PC-9 (cell line): Measurements from ENCODE around the gene P4HB. TPM values are rescaled to one million over a fixed set of nuclear protein-coding genes. Genes with fewer than 3 reads are reported as not detected.
A peak's percentile ranks its signal among the peaks of the same experiment; 100 is the strongest.

ENCODE experiments used
- BruUV-seq: library from RNA; stranded (reverse); fragments of 400-500 nt; replicated peaks from 2 replicates; lab custom pipeline; 2021; lab: Mats Ljungman, UMichigan
- CTCF ChIA-PET: fragments of 300-600 bp; sonication (Branson Sonifier 250); formaldehyde crosslinking; loops from one replicate; lab custom pipeline; 2022; ENCODE audit warnings: antibody characterized with exemption; lab: Charles Lee
- POLR2A ChIA-PET: fragments of 300-600 bp; sonication (Branson Sonifier 250); formaldehyde crosslinking; loops from one replicate; lab custom pipeline; 2022; ENCODE audit warnings: antibody characterized with exemption; ENCODE audit not compliant: unreplicated experiment; lab: Charles Lee
- DNase-seq, 2 experiments: peaks; one replicate each; pipeline versions ENCODE4 v3.0.0 to v3.0.0-alpha.2; 2015 to 2022; ENCODE audit warnings: mixed read lengths in 1 of 2
- H2AFZ ChIP-seq: fragments of 200-600 bp; sonication (generic); 2 replicates; pipeline ENCODE4 v1.8.1; 2017; ENCODE audit warnings: antibody characterized with exemption
- H3F3A ChIP-seq: fragments of 200-600 bp; sonication (generic); 2 replicates; pipeline ENCODE4 v1.8.1; 2017; ENCODE audit warnings: antibody characterized with exemption, mild to moderate bottlenecking, low read depth; ENCODE audit not compliant: insufficient read depth
- H3K27ac ChIP-seq: fragments of 200-600 bp; sonication (generic); 2 replicates; pipeline ENCODE4 v1.6.1; 2016; ENCODE audit warnings: mixed run types
- H3K27me3 ChIP-seq: fragments of 200-600 bp; sonication (generic); 2 replicates; pipeline ENCODE4 v1.6.1; 2016; ENCODE audit warnings: low read depth, mixed run types; ENCODE audit not compliant: insufficient read depth
- H3K36me3 ChIP-seq: fragments of 200-600 bp; sonication (generic); 2 replicates; pipeline ENCODE4 v1.6.1; 2016; ENCODE audit warnings: low read depth, mixed run types
- H3K4me1 ChIP-seq: fragments of 200-600 bp; sonication (generic); replicated peaks from 2 replicates; pipeline ENCODE4 v1.6.1; 2016; ENCODE audit warnings: mixed run types; ENCODE audit not compliant: insufficient read depth
- H3K4me2 ChIP-seq: fragments of 200-600 bp; sonication (generic); 2 replicates; pipeline ENCODE4 v1.6.1; 2017; ENCODE audit warnings: mixed run types
- H3K4me3 ChIP-seq: fragments of 200-600 bp; sonication (generic); 2 replicates; pipeline ENCODE4 v1.6.1; 2016; ENCODE audit warnings: mixed run types
- H3K79me2 ChIP-seq: fragments of 200-600 bp; sonication (generic); 2 replicates; pipeline ENCODE4 v1.6.1; 2017; ENCODE audit warnings: low read depth, mixed run types
- H3K9me2 ChIP-seq: fragments of 200-600 bp; sonication (generic); 2 replicates; pipeline ENCODE4 v1.8.1; 2017; ENCODE audit warnings: mild to moderate bottlenecking; ENCODE audit not compliant: insufficient read depth
- H3K9me3 ChIP-seq: fragments of 200-600 bp; sonication (generic); 2 replicates; pipeline ENCODE4 v1.8.1; 2016; ENCODE audit warnings: low read depth; ENCODE audit not compliant: insufficient read depth
- H4K20me1 ChIP-seq: fragments of 200-600 bp; sonication (generic); 2 replicates; pipeline ENCODE4 v1.8.1; 2017; ENCODE audit not compliant: insufficient read depth
- EZH2 ChIP-seq: fragments of 200-600 bp; sonication (generic); IDR thresholded peaks from 2 replicates; pipeline ENCODE4 v1.8.0; 2017; ENCODE audit warnings: antibody characterized with exemption, low read depth
- intact Hi-C: fragments of 100-400 bp; cut with micrococcal nuclease; formaldehyde crosslinking; loops from one replicate; pipeline ENCODE4 v1.10.0; 2022; ENCODE audit not compliant: unreplicated experiment
- total RNA-seq: library from RNA; stranded (reverse); gene quantifications from 2 replicates; pipeline ENCODE4 v1.2.3, GENCODE V29; 2021
- TF ChIP-seq, protein P1 (sequence below): fragments of 200-600 bp; sonication (generic); conservative IDR thresholded peaks from 2 replicates; pipeline ENCODE4 v1.6.1; 2017; ENCODE audit warnings: mixed run types, antibody characterized with exemption, mild to moderate bottlenecking, moderate library complexity

Gene P4HB
- total RNA-seq, 1 experiment from 2014 or later, result 636 TPM

GRCh38 chr17:81895400-81895799 is 35.1 kb upstream of the P4HB start:
- no TSS peak for BruUV-seq
- TF ChIP-seq EZH2, result no peak
- Histone ChIP-seq H3K79me2 (peaks cover 22% of the 10 kb centered on the region), H3K4me1 (peaks cover 30% of the 10 kb centered on the region), H3K9me3 (no peaks in the 10 kb centered on the region), H3K27ac (no peak overlapping the region), H3K4me3 (no peak overlapping the region), H3F3A (peaks cover 39% of the 10 kb centered on the region), H3K27me3 (no peaks in the 10 kb centered on the region), H3K9me2 (no peaks in the 10 kb centered on the region), H3K4me2 (no peak overlapping the region), H4K20me1 (no peaks in the 10 kb centered on the region), H3K36me3 (no peaks in the 10 kb centered on the region), H2AFZ (no peak overlapping the region)
- CTCF ChIA-PET, result no interaction called here
- intact Hi-C loops, result loop anchor here (10.0 kb wide), 1 partner anchor 209 kb away; no protein-coding TSS in a partner anchor
- POLR2A ChIA-PET, result no interaction called here
- DNase-seq, result no peak

GRCh38 chr17:81891303-81891552 is 30.9 kb upstream of the P4HB start:
- ChIA-PET CTCF (no interaction called here), POLR2A (no interaction called here)
- DNase-seq, result no peak
- Histone ChIP-seq H4K20me1 (no peaks in the 10 kb centered on the region; the same call in 1 of the 2 replicates), H3K4me1 (peaks cover 17% of the 10 kb centered on the region), H3K4me2 (no peak overlapping the region), H3K79me2 (peaks cover 42% of the 10 kb centered on the region), H3K27me3 (no peaks in the 10 kb centered on the region), H3K9me3 (no peaks in the 10 kb centered on the region), H3F3A (peaks cover 31% of the 10 kb centered on the region), H3K9me2 (no peaks in the 10 kb centered on the region), H3K27ac (no peak overlapping the region), H3K36me3 (no peaks in the 10 kb centered on the region), H3K4me3 (peak overlapping the region; percentile 66; the same call in 1 of the 2 replicates), H2AFZ (no peak overlapping the region)
- no TSS peak for BruUV-seq
- intact Hi-C loops, result loop anchor here (10.0 kb wide), 1 partner anchor 214 kb away; no protein-coding TSS in a partner anchor
- TF ChIP-seq, protein P1, sequence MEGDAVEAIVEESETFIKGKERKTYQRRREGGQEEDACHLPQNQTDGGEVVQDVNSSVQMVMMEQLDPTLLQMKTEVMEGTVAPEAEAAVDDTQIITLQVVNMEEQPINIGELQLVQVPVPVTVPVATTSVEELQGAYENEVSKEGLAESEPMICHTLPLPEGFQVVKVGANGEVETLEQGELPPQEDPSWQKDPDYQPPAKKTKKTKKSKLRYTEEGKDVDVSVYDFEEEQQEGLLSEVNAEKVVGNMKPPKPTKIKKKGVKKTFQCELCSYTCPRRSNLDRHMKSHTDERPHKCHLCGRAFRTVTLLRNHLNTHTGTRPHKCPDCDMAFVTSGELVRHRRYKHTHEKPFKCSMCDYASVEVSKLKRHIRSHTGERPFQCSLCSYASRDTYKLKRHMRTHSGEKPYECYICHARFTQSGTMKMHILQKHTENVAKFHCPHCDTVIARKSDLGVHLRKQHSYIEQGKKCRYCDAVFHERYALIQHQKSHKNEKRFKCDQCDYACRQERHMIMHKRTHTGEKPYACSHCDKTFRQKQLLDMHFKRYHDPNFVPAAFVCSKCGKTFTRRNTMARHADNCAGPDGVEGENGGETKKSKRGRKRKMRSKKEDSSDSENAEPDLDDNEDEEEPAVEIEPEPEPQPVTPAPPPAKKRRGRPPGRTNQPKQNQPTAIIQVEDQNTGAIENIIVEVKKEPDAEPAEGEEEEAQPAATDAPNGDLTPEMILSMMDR, result no peak
- TF ChIP-seq EZH2, result no peak

DNA sequence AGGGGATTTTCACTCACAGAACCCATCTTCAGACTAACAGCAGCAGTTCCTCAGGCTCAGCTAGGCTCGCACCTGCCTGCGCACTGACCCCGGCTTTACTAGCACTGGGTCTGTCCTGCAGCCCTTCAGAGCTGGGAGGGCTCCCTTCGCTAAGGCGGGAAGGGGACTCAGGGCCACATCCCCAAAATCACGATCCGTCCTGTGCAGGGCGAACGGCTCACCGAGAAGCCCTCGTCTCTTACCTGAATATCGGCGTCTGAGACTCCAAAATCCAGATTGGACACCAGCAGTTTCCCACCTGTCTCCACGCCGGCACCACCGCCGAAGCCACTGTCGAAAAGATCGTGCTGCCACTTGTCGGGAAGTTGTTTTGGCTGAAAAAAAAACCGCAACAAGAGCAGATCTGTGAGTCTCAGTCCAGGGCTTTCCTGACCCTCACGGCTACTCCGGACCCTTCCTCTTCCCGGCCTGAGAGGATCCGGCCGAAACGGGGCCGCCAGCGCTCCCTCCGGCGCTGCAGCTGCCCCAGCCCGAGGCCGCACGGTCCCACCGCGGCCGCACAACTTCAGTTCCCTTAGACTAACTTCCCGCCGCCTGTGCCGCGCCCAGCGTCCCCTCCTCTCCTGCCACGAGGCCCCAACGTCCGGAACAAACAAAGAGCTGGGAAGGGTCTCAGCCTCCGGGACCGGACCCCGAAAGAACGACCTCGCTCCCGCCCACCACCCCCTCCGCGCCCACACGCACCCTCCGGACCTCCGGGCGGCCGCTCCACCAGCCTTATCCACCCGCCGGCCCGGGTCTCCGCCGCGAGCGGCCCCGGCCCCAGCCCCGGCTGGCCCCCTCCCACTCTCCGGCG is 30.3 kb upstream of the P4HB start:
- POLR2A ChIA-PET, result interaction anchor here (0.7 kb wide), 1 partner anchor 26 kb away, joined by 5 read pairs; no protein-coding TSS in a partner anchor
- H2AFZ ChIP-seq, result no peak overlapping the region
- intact Hi-C loops, result loop anchor here (10.0 kb wide), 1 partner anchor 214 kb away; no protein-coding TSS in a partner anchor
- H3K79me2 ChIP-seq, result peaks cover 46% of the 10 kb centered on the region
- peaks cover 3% of the 10 kb centered on the region for H4K20me1 ChIP-seq
- no peaks in the 10 kb centered on the region for H3K27me3 ChIP-seq
- peaks cover 21% of the 10 kb centered on the region for H3K4me1 ChIP-seq
- no peak overlapping the region for H3K27ac ChIP-seq
- H3K9me3 ChIP-seq, result no peaks in the 10 kb centered on the region
- no peaks in the 10 kb centered on the region for H3K9me2 ChIP-seq
- peaks cover 33% of the 10 kb centered on the region for H3F3A ChIP-seq
- no TSS peak for BruUV-seq
- no peak for DNase-seq
- CTCF ChIA-PET, result no interaction called here
- peak overlapping the region; percentile 90 for H3K4me2 ChIP-seq
- peak overlapping the region; percentile 66 for H3K4me3 ChIP-seq
- TF ChIP-seq, protein P1, result no peak
- no peak for TF ChIP-seq EZH2
- H3K36me3 ChIP-seq, result no peaks in the 10 kb centered on the region
